Keratinocyte (primary cell): ENCODE results near the gene NAT9. TPM values are rescaled to one million over a fixed set of nuclear protein-coding genes. Genes with fewer than 3 reads are reported as not detected.

Source experiments
- DNase-seq: peaks from one replicate; pipeline ENCODE4 v3.0.0-alpha.2; 2011; ENCODE audit warnings: low read depth, missing footprints, low spot score
- FAIRE-seq: peaks from 2 replicates; lab custom pipeline; 2011; peaks lifted over from hg19 to GRCh38; lab: Jason Lieb, UNC
- H2AFZ ChIP-seq: 2 replicates; pipeline ENCODE4 v1.6.0; 2012; ENCODE audit warnings: low read length, control low read depth, inconsistent platforms; ENCODE audit not compliant: control insufficient read depth
- H3K27ac ChIP-seq: 2 replicates; pipeline ENCODE4 v1.5.1; 2011; ENCODE audit warnings: low read length; ENCODE audit not compliant: control insufficient read depth, insufficient read depth
- H3K27me3 ChIP-seq: 3 replicates; pipeline ENCODE4 v1.6.0; 2011; ENCODE audit warnings: low read length; ENCODE audit not compliant: control insufficient read depth, insufficient read depth; ENCODE audit errors: extremely low read depth
- H3K36me3 ChIP-seq, 2 experiments: 2 replicates in 1 of 2; 3 replicates in 1 of 2; pipeline ENCODE4 v1.5.1; 2011; ENCODE audit warnings: low read length in 2 of 2, mild to moderate bottlenecking in 1 of 2; ENCODE audit not compliant: control insufficient read depth in 2 of 2, insufficient read depth in 2 of 2; ENCODE audit errors: extremely low read depth in 1 of 2
- H3K4me1 ChIP-seq: 3 replicates; pipeline ENCODE4 v1.5.1; 2011; ENCODE audit warnings: low read length; ENCODE audit not compliant: control insufficient read depth, insufficient read depth; ENCODE audit errors: extremely low read depth
- H3K4me2 ChIP-seq: 3 replicates; pipeline ENCODE4 v1.6.0; 2011; ENCODE audit warnings: low read depth, low read length; ENCODE audit not compliant: control insufficient read depth, insufficient read depth; ENCODE audit errors: extremely low read depth
- H3K4me3 ChIP-seq, 3 experiments: fragments of 200-600 bp in 1 of 3; sonication (generic) in 1 of 3; 2 replicates in 2 of 3; 3 replicates in 1 of 3; pipeline ENCODE4 v1.5.1; 2011 to 2016; ENCODE audit warnings: low read length in 3 of 3, mild to moderate bottlenecking in 3 of 3, control low read depth in 2 of 3, inconsistent platforms in 1 of 3, low read depth in 1 of 3, mixed read lengths in 1 of 3, mixed run types in 1 of 3, moderate library complexity in 1 of 3; ENCODE audit not compliant: control insufficient read depth in 2 of 3, insufficient read depth in 2 of 3; ENCODE audit errors: extremely low read depth in 1 of 3
- H3K79me2 ChIP-seq: 2 replicates; pipeline ENCODE4 v1.6.0; 2012; ENCODE audit warnings: low read length; ENCODE audit not compliant: control insufficient read depth, insufficient read depth
- H3K9ac ChIP-seq: 3 replicates; pipeline ENCODE4 v1.6.0; 2011; ENCODE audit warnings: low read length; ENCODE audit not compliant: control insufficient read depth, insufficient read depth; ENCODE audit errors: extremely low read depth
- H3K9me1 ChIP-seq: 3 replicates; pipeline ENCODE4 v1.6.0; 2011; ENCODE audit warnings: low read length; ENCODE audit not compliant: control insufficient read depth, insufficient read depth; ENCODE audit errors: extremely low read depth
- H3K9me3 ChIP-seq: 2 replicates; pipeline ENCODE4 v1.5.1; 2012; ENCODE audit warnings: low read depth, low read length; ENCODE audit not compliant: control insufficient read depth
- H4K20me1 ChIP-seq: 3 replicates; pipeline ENCODE4 v1.6.0; 2011; ENCODE audit warnings: low read length; ENCODE audit not compliant: control insufficient read depth, insufficient read depth; ENCODE audit errors: extremely low read depth
- CTCF ChIP-seq, 3 experiments: IDR thresholded peaks in 1 of 3; conservative IDR thresholded peaks in 1 of 3; optimal IDR thresholded peaks in 1 of 3; 2 replicates in 2 of 3; 3 replicates in 1 of 3; pipeline versions ENCODE3 to v1.5.1; 2011; ENCODE audit warnings: low read length in 3 of 3, mild to moderate bottlenecking in 3 of 3, moderate library complexity in 2 of 3, control low read depth in 1 of 3, inconsistent platforms in 1 of 3; ENCODE audit not compliant: insufficient read depth in 2 of 3; ENCODE audit errors: extremely low read depth in 1 of 3
- EZH2 ChIP-seq: IDR thresholded peaks from one replicate; pipeline ENCODE4 v1.6.1; 2012; ENCODE audit warnings: inconsistent platforms, mild to moderate bottlenecking, low read length, moderate library complexity
- dilution Hi-C: fragments of 300-500 bp; cut with MboI; formaldehyde crosslinking; loops from one replicate; pipeline ENCODE4 v1.7.0; 2020; ENCODE audit warnings: low sequenced_read_pairs; ENCODE audit not compliant: extremely low pct_ligation_motif_present
- polyA plus RNA-seq, 5 experiments: library from polyadenylated mRNA; depleted of rRNA in 3 of 5; stranded (reverse) in 3 of 5; stranded (forward) in 1 of 5; unstranded in 1 of 5; fragments of >200 nt; gene quantifications; 1 replicate in 1 of 5; 2 replicates in 3 of 5; 3 replicates in 1 of 5; pipeline versions ENCODE4 v1.2.1 to v1.2.3, GENCODE V29; 2011 to 2012; ENCODE audit warnings: missing spikeins in 2 of 5, low read depth in 1 of 5, low replicate concordance in 1 of 5

Gene NAT9
- polyA plus RNA-seq, 1 donor (not counting 4 experiments of a cell fraction or from before 2014, with no cell fraction given) = 34.6 TPM

GRCh38 chr17:74754832-74755231 is 21.3 kb downstream of the NAT9 start:
- H3K9me3 ChIP-seq = no peaks in the 10 kb centered on the region
- no peak overlapping the region for H3K9ac ChIP-seq
- peaks cover 12% of the 10 kb centered on the region for H3K9me1 ChIP-seq
- H2AFZ ChIP-seq = no peak overlapping the region
- H3K4me2 ChIP-seq = no peak overlapping the region
- H4K20me1 ChIP-seq = no peaks in the 10 kb centered on the region
- FAIRE-seq = no peak
- no peaks in the 10 kb centered on the region for H3K36me3 ChIP-seq
- dilution Hi-C loops = no loop called here
- H3K4me1 ChIP-seq = peaks cover 40% of the 10 kb centered on the region
- no peak overlapping the region for H3K27ac ChIP-seq
- H3K4me3 ChIP-seq = no peak overlapping the region
- H3K79me2 ChIP-seq = peaks cover 63% of the 10 kb centered on the region
- DNase-seq = no peak
- TF ChIP-seq EZH2 = no peak
- no peak for TF ChIP-seq CTCF (optimal IDR thresholded peaks at IDR 0.05 in 1 of 3, IDR thresholded peaks at IDR 0.05 in 1 of 3, conservative IDR thresholded peaks at IDR 0.05 in 1 of 3; ENCODE audit: extremely low read depth in 1 of 3, insufficient read depth in 2 of 3, low read length in 3 of 3)
- no peaks in the 10 kb centered on the region for H3K27me3 ChIP-seq

- no peak overlapping the region for H3K27ac ChIP-seq
- H3K79me2 ChIP-seq = peaks cover 68% of the 10 kb centered on the region
Observed at GRCh38 chr17:74752822-74753401, 23.2 kb downstream of the NAT9 start.

More at GRCh38 chr17:74752822-74753401, 23.2 kb downstream of the NAT9 start:
- peaks cover 5% of the 10 kb centered on the region for H3K9me1 ChIP-seq
- H3K9me3 ChIP-seq = no peaks in the 10 kb centered on the region
- DNase-seq = no peak
- no peak overlapping the region for H3K9ac ChIP-seq
- H3K27me3 ChIP-seq = no peaks in the 10 kb centered on the region
- H4K20me1 ChIP-seq = no peaks in the 10 kb centered on the region
- H3K4me1 ChIP-seq = peaks cover 23% of the 10 kb centered on the region
- no peak overlapping the region for H2AFZ ChIP-seq
- TF ChIP-seq CTCF (optimal IDR thresholded peaks at IDR 0.05 in 1 of 3, IDR thresholded peaks at IDR 0.05 in 1 of 3, conservative IDR thresholded peaks at IDR 0.05 in 1 of 3; ENCODE audit: extremely low read depth in 1 of 3, insufficient read depth in 2 of 3, low read length in 3 of 3) (no peak), EZH2 (no peak)
- no peak overlapping the region for H3K4me3 ChIP-seq
- dilution Hi-C loops = no loop called here
- no peaks in the 10 kb centered on the region for H3K36me3 ChIP-seq
- no peak overlapping the region for H3K4me2 ChIP-seq
- no peak for FAIRE-seq
